Cerebellar cortex (tissue), 1 donor: ENCODE data around the gene GPR179.

Source experiments
- DNase-seq: peaks from one replicate; pipeline ENCODE4 v3.0.0-alpha.2; 2015; ENCODE audit warnings: low spot score

GPR179 gene

GRCh38 chr17:38343608-38344419 is at the start of gene GPR179:
Gene GPR179, minus strand, starts transcription at chr17:38343956. Its CDS starts 167 bp downstream, at chr17:38343789.
- DNase-seq = no peak

GRCh38 chr17:38379448-38379847 is 35.7 kb upstream of the GPR179 start:
- no peak for DNase-seq

- DNase-seq = no peak
Measured at GRCh38 chr17:38369124-38369886, 25.5 kb upstream of the GPR179 start.

GRCh38 chr17:38364741-38365140 is 21.0 kb upstream of the GPR179 start:
- no peak for DNase-seq

DNA sequence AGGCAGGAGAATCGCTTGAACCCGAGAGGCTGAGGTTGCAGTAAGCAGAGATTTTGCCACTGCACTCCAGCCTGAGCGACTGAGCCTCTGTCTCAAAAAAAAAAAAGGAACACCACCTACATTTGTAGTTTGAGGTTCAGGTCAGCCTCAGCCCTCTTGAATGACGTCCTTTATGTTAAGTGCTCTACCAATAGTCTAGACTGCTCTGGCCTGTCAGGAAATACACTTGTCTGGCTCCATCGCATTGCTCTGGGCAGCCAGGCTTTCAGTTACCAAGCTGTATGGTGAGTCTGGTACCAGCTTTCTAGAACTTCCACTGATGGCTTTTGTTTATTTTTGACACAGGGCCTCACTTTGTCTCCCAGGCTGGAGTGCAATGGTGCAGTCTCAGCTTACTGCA is 19.3 kb upstream of the GPR179 start:
- no peak for DNase-seq

DNA sequence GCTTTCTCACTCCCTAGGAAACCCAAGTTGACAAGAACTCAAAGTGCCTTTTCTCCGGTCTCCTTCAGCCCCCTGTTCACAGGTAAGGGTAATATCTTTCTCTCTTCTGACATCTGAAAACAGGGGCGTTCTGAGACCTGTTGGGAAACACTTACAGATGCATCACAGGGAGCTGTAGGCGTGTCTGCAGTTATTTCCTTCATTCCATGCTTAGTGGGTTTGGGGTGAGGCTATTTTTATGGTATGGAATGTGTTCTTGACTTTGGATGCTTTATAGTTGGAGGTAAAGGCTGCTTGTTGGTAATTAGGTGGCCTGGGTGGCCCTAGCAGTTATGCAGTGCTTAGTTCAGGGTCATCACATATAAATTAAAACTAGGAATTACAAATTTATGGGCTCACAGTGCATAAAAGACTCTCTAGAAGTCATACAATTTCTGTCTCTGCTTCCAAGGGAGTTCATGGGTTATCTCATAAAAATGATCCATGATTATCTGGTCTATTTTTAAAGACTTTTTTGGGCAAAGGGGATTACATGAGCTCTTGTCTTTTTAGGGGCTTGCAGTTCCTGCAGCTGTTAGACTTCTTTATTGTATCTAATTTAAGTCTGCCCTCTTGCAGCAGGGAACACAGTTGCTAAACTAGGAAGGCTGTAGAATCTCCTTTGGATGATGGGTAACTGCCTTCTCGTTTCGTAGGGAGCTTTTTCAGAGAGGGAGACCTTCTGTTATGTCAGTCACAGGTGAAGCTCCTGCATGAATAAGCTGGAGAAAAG is 18.1 kb upstream of the GPR179 start:
- DNase-seq = no peak

DNA sequence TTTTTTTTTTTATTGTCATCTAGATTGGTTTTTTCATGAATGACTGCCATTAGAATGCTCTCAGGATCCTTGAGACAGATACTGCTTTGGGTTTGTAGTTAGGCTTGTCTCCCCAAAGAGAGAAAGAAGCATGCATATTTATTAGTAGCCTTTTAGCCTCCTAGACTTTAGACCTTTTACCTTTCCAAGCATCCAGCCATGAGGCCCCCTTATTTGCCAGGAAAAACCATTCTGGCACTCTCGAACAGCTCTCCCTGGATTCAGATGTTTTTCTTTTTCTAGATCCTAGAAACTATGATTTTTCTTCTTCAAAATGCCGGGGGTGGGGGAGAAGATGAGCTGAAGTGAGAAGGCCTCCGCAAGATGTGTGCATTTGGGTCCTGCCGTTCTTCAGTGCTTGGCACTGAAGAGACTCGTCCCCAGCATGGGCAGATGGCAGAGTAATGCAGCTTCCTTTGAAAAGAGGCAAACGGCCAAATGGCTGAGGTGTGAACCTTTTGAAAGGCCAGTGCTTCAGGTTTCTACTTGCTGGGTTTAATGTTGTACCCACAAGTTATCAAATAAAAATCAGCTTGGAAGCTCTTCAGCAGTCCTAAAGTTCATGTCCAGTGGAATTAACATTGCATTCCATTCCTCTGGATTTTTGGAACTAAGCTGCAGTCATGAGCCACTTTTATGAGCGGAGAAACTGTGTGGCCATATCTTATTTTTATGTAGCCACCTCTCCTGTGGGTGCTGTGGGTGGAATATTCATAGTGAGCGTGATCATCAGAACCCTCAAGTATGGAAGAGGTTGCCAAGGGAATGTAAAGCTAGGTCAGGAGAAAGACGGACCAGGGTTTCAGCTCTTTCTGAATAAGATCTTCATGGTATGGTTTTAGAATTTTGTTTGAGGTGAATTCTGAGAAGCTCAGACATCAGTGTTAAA is 15.1 kb upstream of the GPR179 start:
- DNase-seq = peak; percentile 97

- DNase-seq = peak; percentile 90
Measured at GRCh38 chr17:38357486-38358123, 13.8 kb upstream of the GPR179 start.

DNA sequence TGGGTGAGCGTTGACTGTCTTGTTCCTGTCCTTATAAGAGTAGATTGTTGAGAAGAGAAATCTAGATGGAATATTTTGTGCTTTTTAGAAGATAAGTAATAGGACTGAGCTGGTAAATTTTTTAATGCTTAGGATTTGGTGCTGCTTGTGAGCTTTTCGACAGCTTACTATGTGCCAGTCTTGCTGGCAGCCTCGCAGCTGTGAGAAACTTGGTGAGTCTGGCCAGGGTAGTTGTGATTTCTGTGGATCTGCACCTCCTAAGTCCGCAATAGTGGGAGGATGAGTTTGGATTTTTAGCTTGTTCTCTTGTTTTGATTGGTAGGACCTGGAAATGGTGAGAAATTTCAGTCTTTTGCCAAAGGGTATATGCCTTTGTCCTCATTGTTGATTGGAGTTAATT is 11.5 kb upstream of the GPR179 start:
- peak; percentile 42 for DNase-seq

- peak; percentile 44 for DNase-seq
Measured at GRCh38 chr17:38354466-38354865, 10.7 kb upstream of the GPR179 start.

DNA sequence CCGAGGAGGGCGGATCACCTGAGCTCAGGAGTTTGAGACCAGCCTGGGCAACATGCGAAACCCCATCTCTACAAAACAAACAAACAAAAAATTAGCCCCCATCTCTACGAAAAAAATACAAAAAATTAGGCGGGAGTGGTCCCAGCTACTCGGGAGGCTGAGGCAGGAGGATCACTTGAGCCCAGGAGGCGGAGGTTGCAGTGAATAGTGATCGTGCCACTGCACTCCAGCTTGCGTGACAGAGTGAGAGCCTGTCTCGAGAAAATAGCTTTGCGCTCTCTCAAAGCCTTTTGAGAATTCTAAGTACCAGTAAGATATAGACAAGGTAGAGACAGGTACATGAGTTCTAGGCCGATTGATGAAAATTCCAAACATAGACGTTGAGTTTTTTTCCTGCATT is 9.9 kb upstream of the GPR179 start:
- no peak for DNase-seq

- DNase-seq = no peak
Measured at GRCh38 chr17:38353086-38353604, 9.4 kb upstream of the GPR179 start.

- peak; percentile 29 for DNase-seq
Measured at GRCh38 chr17:38352245-38353085, 8.7 kb upstream of the GPR179 start.

GRCh38 chr17:38351412-38352222 is 7.9 kb upstream of the GPR179 start, which contains the start of gene SOCS7:
Gene SOCS7, plus strand, starts transcription at chr17:38351844. Its CDS starts 209 bp downstream, at chr17:38352053.
- DNase-seq = peak; percentile 90

DNA sequence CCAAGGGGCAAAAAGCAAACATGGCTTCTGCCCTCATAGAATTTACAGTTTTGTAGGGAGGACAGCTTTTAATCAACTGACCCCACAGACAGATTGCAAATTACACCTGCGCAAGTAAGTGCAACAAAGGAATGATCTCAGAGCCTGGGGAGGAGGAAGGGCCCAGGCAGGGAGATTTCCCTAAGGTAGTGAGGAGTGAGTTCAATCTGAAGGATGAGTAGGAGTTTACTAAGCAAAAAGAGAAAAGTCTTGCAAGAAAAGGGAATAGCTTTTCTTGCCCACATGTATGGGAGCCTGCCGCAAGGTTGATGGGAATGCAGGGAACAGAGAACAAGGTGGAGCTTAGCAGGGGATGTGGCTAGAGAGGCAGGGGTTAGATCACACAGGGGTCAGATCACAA is 6.3 kb upstream of the GPR179 start:
- no peak for DNase-seq

GRCh38 chr17:38349097-38349730 is 5.5 kb upstream of the GPR179 start:
- peak; percentile 96 for DNase-seq

GRCh38 chr17:38345743-38346142 is 2.0 kb upstream of the GPR179 start:
- no peak for DNase-seq

- DNase-seq = no peak
Measured at GRCh38 chr17:38344420-38344745, 627 bp upstream of the GPR179 start.
